ENCODE measurements around the gene RNF40.

- TF ChIP-seq CTCF (conservative IDR thresholded peaks at IDR 0.05; ENCODE audit: low read depth, low read length) (no peak), EZH2 (IDR thresholded peaks at IDR 0.05; ENCODE audit: low read length, unreplicated experiment) (no peak)
Measured at GRCh38 chr16:30779596-30779995, 17.5 kb downstream of the RNF40 start.
